ENCODE measurements around the gene BBS4. TPM values are rescaled to one million over a fixed set of nuclear protein-coding genes. Genes with fewer than 3 reads are reported as not detected.
"Not testable (repeated sequence)": the region's sequence is repeated elsewhere in the genome, so short reads cannot be mapped to it uniquely, and the experiment has no call there.

Gene BBS4, protein sequence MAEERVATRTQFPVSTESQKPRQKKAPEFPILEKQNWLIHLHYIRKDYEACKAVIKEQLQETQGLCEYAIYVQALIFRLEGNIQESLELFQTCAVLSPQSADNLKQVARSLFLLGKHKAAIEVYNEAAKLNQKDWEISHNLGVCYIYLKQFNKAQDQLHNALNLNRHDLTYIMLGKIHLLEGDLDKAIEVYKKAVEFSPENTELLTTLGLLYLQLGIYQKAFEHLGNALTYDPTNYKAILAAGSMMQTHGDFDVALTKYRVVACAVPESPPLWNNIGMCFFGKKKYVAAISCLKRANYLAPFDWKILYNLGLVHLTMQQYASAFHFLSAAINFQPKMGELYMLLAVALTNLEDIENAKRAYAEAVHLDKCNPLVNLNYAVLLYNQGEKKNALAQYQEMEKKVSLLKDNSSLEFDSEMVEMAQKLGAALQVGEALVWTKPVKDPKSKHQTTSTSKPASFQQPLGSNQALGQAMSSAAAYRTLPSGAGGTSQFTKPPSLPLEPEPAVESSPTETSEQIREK
- 9.4 and 10.3 TPM in 2 replicates for total RNA-seq (2014; rRNA removed; shearing (Covaris generic))

DNA sequence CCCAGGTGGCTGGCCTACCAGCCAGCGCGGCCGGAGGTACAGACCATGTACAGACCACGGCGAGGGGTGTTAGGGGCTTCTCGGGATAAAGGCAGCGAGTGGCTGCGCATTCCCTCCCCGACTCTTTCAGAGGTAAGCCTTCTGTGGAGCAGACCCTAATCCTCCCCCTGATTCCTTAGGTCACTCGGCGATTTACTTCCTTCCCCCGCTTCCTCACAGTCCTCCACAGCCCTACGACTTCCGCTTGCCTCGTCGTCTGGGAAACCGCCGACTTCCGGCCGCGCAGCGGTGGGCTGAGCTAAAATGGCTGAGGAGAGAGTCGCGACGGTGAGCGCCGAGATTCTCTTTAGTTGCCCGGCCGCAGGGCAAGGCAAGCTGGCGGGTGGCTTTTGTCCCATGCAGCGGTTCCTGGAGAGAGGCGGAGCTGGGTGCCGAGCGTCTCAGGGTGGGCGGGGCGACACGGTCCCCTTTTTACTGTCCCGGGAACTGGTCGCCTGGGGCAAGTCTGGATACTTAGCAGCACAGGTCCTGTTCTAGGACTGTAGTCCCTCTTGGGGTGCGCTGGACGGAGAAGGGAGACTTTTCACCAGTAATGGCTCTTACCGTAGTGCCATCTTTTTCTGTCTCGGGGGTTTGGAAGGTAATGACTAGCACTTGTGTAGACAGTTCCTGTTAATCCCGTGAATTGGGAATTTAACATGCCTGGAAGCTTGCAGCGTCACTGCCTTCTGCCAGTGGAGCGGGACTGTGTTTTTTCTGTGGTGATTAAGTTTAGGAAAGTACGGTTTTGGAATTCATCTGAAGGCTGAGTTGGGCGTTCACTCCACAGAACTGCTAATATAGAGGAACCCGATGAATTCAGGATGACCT lies at the start of gene BBS4, which contains the start of gene HIGD2B:
Gene BBS4, plus strand, starts transcription at position 283 of the 870 bp plus-strand sequence. Its CDS starts 21 bp downstream, at position 304.
Gene HIGD2B, minus strand, starts transcription at position 258 of the 870 bp plus-strand sequence. CDS start 9,808 bp downstream, outside the sequence.
- peak; percentile 93 for DNase-seq (ENCODE audit: low read depth)

DNA sequence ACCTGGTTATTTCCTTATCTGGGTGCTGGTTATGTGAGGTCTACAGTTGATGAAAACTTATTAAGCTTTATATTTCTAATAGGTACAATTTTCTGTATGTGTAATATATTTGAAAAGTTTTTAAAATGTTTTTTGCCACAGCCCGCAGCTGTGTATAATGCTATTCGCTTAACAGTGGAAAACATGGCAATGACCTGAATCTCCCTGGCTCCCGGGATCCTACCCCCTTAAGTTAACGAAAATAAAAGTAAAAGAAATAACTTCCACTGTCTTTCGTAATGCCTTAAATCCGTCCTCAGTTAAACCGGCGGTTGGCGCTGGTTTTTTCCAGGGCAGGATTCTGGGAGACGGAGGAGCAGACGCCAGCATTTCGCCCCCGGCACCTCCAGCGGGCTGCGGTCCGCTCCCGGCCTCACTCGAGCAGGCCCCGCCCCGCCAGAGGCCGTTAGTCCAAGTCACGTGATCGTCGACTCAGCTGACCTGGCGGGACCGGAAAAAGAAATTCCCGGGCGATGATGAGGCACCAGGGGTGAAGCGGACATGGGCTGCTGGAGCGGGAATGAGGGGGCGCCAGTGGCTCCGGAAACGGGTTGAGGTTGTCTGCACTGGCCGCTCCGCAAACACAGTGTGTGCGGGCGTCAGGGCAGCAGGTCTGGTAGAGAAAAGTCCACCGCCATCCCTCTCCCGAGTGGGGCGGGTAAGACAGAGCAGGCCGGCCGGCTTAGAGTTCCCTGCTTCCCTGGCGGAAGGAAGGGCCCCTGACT lies 49.3 kb upstream of the BBS4 start:
- DNase-seq (ENCODE audit: low read depth): peak; percentile 80

DNA sequence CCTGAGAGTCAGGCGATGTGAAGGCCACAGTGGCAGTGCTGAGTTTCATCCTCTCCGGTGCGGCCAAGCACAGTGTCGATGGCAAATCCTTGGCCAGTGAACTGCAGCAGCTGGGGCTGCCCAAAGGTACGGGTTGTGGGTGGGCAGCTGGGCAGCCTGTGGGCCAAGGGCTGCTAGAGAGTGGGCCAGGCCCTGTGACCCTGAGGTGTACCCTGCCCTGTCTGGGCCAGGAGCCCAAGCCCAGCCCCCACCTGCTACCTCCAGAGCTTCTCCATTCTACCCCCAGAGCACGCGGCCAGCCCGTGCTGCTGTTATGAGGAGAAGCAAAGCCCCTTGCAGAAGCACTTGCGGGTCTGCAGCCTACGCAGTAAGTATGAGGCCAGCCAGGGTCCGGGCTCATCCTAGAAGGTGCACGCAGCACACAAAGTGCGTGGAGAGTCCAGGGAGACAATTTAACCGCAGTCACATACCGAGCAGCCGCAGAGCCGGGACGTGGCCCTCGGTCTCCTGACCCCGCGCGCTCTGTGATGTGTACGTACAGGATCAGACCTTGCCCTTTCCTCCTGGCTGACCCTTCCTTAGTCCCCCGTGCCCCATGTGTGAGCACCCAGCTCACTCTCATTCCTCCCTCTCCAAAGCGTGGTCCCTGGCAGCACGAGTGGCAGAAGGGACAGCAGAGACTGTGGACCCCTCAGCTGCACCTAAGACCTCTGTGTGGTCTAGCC lies 46.1 kb upstream of the BBS4 start:
- not testable (repeated sequence) for DNase-seq (ENCODE audit: low read depth)

DNA sequence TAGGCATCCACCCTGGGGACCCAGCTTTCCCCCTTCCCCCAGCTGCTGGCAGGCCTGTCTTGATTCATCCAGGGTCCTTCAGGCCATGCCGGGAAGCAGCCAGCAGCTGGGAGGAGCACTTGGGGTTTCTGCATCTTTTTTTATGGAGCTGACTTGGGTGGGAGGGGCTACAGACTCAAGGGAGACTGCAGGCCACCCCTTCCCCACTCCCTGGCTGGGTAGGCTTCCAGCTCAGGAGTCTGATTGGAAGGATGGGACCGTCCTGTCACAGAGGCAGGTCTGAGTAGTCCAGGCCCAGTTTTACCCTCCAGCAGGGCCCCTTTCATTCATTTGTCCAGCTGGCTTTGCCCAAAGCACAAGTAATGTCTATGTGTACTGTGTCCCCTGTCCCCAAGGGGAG lies 43.7 kb upstream of the BBS4 start:
- not testable (repeated sequence) for DNase-seq (ENCODE audit: low read depth)

DNA sequence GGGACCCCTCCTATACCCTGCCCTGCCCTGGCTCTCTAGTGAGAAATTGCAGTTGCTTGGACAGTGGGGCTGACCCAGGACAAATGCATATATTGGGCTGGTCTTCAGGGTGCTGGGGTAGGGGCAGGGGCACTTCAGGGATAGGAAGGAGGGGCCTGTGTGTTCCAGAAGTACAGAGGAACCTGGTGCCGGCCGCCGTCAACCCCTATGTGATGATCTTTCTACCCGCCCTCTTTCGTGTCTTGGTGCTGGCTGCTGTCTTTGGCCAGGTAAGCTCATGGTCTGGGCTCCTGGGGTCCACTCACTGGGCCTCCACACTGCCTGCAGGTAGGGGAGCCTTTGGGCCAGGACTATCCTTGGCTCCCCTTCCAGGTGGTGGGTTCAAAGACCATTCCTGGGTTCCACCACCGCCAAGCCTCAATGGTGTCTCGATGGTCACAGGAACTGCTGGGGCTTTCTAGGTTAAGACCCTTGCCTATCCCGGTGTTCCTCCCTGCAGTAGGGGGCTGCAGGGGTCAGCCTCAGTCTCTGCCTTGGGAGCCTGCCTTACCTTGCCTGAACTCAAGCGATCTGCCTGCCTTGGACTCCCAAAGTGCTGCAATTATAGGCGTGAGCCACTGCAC lies 37.3 kb upstream of the BBS4 start:
- DNase-seq (ENCODE audit: low read depth): not testable (repeated sequence)

DNA sequence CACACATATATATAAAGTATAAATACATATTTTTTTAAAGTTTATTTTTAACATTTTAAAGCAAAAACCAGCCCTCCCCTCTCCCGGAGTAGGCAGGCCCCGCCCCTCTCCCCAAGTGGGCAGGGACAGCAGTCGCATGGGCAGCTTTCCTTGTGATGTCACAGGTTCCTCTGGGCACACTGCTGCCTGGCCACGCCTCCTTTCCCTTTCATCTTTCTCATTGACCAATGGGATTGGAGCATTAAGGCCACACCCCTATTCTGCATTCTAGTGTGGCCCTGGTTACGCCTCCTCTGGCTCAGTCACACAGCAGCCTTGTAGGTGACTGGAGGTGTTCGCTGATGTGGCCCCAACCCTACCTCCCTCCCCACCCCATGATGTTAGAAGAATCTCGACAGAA lies 31.6 kb upstream of the BBS4 start, which contains the start of gene GOLGA6B:
Gene GOLGA6B, plus strand, starts transcription at position 301 of the 400 bp plus-strand sequence. Its CDS starts 41 bp downstream, at position 342.
- DNase-seq (ENCODE audit: low read depth): not testable (repeated sequence)

DNA sequence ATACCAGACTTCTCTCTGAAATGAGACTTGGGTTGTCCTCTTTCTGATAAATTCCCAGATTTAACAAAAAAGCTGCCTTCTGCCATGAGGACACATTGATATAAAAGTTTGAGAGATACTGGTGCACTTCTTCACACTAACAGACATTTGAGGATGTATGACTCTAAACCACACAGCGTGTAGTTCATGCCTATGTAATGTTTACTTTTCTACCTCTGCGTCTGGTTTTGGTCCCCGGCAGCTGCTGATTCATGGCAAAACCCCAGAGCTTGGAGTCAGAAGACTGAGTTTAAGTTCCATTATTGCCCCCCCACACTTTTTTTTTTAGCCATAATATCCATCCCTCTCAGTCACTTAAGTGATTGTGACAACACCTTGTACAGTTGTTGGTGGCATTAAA lies 30.0 kb upstream of the BBS4 start:
- not testable (repeated sequence) for DNase-seq (ENCODE audit: low read depth)

DNA sequence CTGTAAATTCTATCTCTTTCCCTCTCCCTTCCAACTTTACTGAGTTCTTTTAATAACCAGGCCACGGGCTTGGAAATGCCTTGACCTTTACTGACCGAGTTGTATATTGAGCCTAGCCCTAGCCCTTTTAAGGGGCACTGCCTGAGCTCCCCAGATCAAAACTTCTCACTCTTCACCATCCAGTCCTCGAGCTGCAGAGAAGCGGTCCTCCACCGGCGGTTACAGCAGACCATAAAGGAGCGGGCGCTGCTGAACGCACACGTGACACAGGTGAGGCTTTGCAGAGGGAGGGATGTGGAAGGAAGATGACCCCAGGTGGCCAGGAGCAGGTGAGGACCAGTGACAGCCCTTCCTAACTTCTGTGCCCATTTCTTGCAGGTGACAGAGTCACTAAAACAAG lies 24.9 kb upstream of the BBS4 start:
- not testable (repeated sequence) for DNase-seq (ENCODE audit: low read depth)

DNA sequence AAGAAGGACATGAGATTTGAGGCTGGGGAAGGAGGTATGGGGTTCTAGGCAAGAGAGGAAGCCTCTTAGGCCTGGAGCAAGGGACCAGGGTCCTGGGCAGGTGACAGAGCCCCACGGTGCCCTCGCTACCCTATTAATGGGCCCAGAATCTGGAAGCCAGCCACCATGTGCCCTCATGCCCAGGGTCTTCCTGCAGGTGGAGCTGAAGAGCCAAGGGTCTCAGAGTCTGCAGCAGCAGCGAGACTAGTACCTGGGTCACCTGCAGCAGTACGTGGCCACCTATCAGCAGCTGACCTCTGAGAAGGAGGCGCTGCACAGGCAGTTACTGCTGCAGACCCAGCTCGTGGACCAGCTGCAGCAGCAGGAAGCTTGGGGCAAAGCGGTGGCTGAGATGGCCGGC lies 22.1 kb upstream of the BBS4 start:
- not testable (repeated sequence) for DNase-seq (ENCODE audit: low read depth)

DNA sequence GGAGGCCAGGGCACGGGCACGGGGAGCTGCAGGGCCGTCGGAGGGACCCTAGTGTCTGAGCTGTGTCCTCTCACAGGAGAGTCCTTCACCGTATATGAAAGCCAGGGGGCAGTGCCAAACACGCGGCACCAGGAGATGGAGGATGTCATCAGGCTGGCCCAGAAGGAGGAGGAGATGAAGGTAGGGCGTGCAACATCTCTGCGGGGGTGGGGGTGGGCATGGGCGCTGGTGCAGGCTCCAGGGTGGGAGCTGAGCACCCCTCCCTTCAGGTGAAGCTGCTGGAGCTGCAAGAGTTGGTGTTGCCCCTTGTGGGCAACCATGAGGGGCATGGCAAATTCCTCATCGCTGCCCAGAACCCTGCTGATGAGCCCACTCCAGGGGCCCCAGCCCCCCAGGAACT lies 20.3 kb upstream of the BBS4 start:
- DNase-seq (ENCODE audit: low read depth): not testable (repeated sequence)

DNA sequence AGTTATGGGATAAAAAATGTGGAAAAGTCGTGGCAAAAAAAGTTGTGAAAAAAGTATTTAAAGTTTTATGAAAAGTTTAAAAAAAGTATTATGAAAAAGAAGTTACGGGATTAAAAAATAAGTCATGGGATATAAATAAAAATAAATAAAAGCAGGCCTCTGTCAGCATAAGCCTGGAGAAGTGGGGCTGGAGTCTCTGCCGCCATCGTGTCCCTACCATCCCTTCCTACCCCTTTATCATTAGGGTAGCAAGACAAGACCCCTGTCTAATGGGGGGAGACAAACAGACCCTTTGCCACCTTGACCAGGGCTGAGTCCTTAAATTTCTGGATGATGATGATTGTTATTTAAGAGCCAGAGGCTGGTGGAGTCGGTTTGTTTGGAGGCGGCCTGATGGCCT lies 16.2 kb upstream of the BBS4 start:
- DNase-seq (ENCODE audit: low read depth): not testable (repeated sequence)

DNA sequence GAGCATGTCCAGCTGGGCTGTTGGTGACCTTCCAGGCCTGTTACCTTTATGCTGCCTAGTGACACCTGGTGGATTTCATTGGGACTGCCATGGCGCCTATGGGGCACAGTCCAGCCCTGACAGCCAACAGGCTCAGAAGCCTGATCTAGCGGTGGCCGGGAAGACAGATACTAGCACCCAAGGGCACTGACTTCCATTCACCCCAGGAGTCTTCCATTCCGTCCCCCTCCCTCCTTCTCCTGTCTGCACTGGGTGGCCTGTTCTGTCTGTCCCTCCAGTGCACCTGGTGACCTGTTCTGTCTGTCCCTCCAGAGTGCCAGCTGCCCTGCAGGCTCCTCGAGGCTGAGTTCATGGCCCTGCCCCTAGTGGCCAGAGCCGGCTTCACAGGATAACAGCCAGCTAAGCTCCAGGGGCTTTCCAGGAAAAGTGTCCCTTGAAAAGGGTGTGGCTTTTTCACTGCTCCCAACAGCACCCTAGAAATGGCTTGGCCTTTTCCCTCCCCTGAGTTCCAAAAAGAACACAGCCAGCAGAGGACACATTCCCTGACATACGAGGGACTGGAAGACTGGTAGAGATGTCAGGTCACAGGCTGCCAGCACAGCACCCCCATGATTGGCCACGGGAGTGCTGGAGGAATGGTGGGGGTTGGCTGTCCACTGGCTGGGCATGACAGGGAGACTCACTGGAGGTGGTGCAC lies 15.2 kb upstream of the BBS4 start:
- DNase-seq (ENCODE audit: low read depth): peak; percentile 67

DNA sequence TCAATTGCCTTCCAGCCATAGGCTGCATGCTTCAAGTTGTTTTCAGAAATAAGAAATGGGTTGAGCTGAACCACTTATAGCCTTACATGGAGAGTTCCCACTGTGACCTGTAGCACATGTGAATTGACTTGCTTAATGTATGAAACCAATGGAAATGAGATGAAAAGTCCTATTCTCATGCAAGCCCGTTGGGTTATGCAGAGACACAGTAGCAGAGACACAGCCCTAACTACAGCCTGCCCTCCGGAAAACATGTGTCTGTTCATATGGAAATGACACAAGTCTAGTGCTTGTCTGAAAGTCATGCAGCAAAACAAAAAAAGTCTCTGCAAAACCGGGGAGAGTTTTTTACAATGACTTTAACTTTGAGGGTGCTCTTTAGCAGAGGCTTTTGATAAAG lies 14.5 kb upstream of the BBS4 start:
- no peak for DNase-seq (ENCODE audit: low read depth)

DNA sequence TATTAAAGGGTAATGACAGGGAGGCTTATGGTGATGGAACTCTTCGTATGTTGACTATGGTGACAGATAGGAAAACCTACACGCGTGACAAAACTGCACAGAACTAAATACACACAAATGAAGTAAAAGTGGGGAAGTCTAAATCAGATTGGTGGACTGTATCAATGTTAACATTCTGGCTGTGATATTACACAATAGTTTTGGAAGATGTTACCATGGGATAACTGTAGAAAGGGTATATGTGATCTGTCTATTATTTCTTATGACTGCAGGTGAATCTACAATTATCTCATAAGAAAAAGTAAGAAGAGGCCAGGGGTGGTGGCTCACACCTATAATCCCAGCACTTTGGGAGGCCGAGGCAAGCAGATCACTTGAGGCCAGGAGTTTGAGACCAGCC lies 9.2 kb upstream of the BBS4 start:
- no peak for DNase-seq (ENCODE audit: low read depth)

DNA sequence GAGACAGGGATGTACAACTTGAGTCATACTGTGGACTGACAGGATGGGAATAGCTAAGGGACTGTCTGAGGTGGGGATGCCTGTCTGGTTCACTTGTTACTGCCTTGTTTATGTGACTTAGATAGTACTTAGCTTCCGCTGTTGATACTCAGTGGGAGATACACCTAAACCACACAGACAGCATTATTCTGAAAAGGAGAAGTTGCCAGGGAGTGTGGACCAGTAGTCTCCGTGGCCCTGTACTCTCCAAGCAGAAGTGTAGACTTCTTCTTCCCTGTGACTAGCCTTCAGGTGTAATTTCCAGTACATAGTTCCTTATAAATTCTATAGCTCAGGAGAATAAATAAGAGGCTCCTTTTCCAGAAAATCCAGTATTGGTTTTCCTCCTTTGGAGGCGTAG lies 5.1 kb upstream of the BBS4 start:
- DNase-seq (ENCODE audit: low read depth): no peak

DNA sequence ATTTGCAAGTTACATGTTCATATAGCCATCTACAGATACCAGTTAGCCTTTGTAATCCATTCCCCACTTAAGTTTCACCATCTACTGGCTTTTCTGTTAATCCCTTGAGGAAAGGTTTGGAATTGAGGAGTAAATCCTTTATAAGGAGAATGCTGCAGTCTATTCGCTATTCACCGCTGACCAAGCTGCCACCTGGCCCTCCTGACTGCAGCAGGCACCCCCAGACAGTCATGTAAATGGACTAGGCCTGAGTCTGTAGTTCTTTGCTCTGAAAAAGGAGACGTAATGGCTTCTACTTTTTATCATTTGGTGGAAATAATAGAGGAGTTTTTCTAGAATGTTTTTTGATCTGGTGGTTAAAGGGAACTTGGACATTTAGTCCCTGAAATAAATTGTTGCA lies 3.2 kb upstream of the BBS4 start:
- no peak for DNase-seq (ENCODE audit: low read depth)

DNA sequence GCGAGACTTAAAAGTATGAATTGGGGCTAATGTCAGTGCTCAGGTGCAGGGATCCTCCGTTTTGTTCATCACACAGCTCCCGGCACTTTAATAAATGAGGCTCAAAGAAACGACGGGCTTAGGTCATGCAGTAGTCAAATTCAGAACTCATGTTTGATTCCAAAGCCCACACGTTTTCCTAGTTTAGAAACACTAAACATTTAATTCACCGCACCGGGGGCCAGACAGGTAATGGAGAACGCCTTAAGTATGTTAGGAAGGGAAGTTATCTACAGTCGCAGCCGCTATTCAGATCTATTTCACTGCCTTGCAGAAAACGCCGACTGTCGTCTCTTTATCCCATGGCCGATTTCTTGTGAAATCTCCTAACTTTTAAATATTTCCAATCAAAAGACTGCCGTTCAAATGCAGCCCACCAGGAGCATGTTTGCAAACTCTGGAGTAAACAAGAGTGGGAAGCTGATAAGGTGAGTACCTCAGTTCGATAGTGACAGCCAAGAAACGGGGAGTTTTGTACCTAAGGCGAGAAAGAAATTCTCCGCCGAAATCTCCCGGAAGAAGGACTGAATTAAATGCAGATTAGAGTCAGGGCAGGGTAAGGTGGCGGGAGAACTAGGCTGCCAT lies 594 bp upstream of the BBS4 start:
- DNase-seq (ENCODE audit: low read depth): no peak

DNA sequence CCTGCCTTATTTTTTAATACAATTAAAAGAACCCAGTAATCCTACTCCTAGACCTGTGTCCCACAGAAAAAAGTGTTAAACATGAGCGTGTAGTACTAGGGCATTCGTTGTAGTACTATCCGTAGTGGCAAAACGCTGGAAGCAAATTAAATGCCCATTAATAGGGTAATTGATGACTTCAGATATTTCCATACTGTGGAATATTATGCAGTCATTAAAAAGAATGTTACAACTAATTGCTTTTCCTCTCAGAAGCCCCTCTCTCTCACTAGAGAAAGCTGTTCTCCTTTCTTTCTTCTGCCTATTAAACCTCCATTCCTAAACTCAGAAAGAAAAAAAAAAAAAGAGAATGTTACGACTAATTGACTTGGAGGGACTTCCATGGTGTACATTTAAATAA lies 2.7 kb downstream of the BBS4 start:
- no peak for DNase-seq (ENCODE audit: low read depth)

DNA sequence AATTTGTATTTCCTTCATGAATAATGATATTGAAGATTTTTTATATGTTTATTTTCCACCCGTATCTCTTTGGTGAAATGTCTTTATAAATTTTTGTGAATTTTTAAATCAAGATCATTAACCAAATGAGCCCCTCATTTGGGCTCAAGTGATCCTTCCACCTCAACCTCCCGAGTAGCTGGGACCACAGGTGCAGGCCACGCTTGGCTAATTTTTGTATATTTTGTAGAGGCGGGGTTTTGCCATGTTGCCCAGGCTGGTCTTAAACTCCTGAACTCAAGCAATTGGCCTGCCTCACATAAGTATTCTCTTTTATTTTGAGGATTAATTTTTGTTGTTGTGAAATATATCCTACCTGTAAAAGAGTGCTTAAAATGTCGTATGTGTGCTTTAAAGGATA lies 4.9 kb downstream of the BBS4 start:
- DNase-seq (ENCODE audit: low read depth): no peak

All from M059J (cell line).